Lung (tissue), 12 donors: Measurements from ENCODE around the gene FRAS1. TPM values are rescaled to one million over a fixed set of nuclear protein-coding genes. Genes with fewer than 3 reads are reported as not detected.
"Not testable (repeated sequence)": the region's sequence is repeated elsewhere in the genome, so short reads cannot be mapped to it uniquely, and the experiment has no call there.

Experiments
- ATAC-seq: fragments of 200-7000 bp; cut with Tn5 transposase; one replicate; pipeline ENCODE4 v1.9.1; 2020; ENCODE audit warnings: moderate number of reproducible peaks; ENCODE audit not compliant: insufficient read depth, low FRiP score
- DNase-seq, 3 donors: peaks; one replicate each; pipeline ENCODE4 v3.0.0-alpha.2; 2013 to 2017
- H3K27ac ChIP-seq, 2 donors: one replicate each; pipeline ENCODE4 v1.5.1; 2013; ENCODE audit warnings: mild to moderate bottlenecking in 2 of 2, moderate library complexity in 2 of 2, control low read depth in 1 of 2, inconsistent platforms in 1 of 2, low read depth in 1 of 2, low read length in 1 of 2
- H3K27me3 ChIP-seq, 3 donors: one replicate each; pipeline ENCODE4 v1.5.1; 2013; ENCODE audit warnings: low read length in 2 of 3; ENCODE audit not compliant: control insufficient read depth in 3 of 3, insufficient read depth in 3 of 3
- H3K36me3 ChIP-seq, 4 donors: one replicate each; pipeline ENCODE4 v1.5.1; 2013; ENCODE audit warnings: low read length in 4 of 4, mild to moderate bottlenecking in 1 of 4, moderate library complexity in 1 of 4; ENCODE audit not compliant: control insufficient read depth in 4 of 4, insufficient read depth in 4 of 4
- H3K4me1 ChIP-seq, 5 donors: one replicate each; pipeline ENCODE4 v1.5.1; 2013; ENCODE audit warnings: low read length in 5 of 5, mild to moderate bottlenecking in 2 of 5, moderate library complexity in 1 of 5; ENCODE audit not compliant: control insufficient read depth in 5 of 5, insufficient read depth in 5 of 5
- H3K4me3 ChIP-seq: one replicate; pipeline ENCODE4 v1.5.1; 2013; ENCODE audit warnings: mild to moderate bottlenecking, control low read depth, moderate library complexity
- H3K9ac ChIP-seq, 2 donors: one replicate each; pipeline ENCODE4 v1.5.1; 2013; ENCODE audit warnings: low read length in 2 of 2, control low read depth in 1 of 2; ENCODE audit not compliant: insufficient read depth in 1 of 2
- H3K9me3 ChIP-seq, 4 donors: one replicate each; pipeline ENCODE4 v1.5.1; 2013; ENCODE audit warnings: low read length in 3 of 4, mild to moderate bottlenecking in 1 of 4, moderate library complexity in 1 of 4; ENCODE audit not compliant: control insufficient read depth in 4 of 4, insufficient read depth in 3 of 4
- CTCF ChIP-seq: IDR thresholded peaks from 2 replicates; pipeline ENCODE4 v1.5.1; 2012; ENCODE audit warnings: mild to moderate bottlenecking; ENCODE audit errors: control extremely low read depth, extremely low read depth
- WGBS, 2 donors: extraction: QIAGEN DNeasy Blood & Tissue Kit; methylation state at CpG; one replicate each; pipeline ENCODE4 v1.1.7; 2013; 5-methylcytosine and 5-hydroxymethylcytosine counted together
- polyA plus RNA-seq, 2 donors: library from polyadenylated mRNA; stranded (reverse); fragments of 200-250 nt; gene quantifications; one replicate each; pipeline ENCODE4 v1.2.1, GENCODE V29; 2013
- total RNA-seq, 2 donors: library from RNA; depleted of rRNA in 1 of 2; stranded (reverse); fragments of >200 nt in 1 of 2; gene quantifications; one replicate each; pipeline ENCODE4 v1.2.1, GENCODE V29; 2014 to 2021
- donor health status: control.
- donor health status: control.
- donor health status: Bipolar disorder and iron deficiency.
- donor health status: healthy.
- donor health status: DM: yes; HTN: yes; CAD: no.

FRAS1 gene
- total and polyA plus RNA-seq, 4 donors, result 0.45 to 53.8 (median 6.9) TPM

GRCh38 chr4:78325271-78326157 lies 268.4 kb downstream of the FRAS1 start:
- Histone ChIP-seq H3K4me3 (no peak overlapping the region), H3K4me1 (no peaks in the 10 kb centered on the region), H3K9me3 (no peaks in the 10 kb centered on the region), H3K9ac (no peak overlapping the region), H3K36me3 (peaks cover 0 to 2% (median 0%) of the 10 kb centered on the region in 4 donors), H3K27ac (no peak overlapping the region), H3K27me3 (no peaks in the 10 kb centered on the region)
- ATAC-seq (no peak), DNase-seq (no peak)
- no peak for TF ChIP-seq CTCF
- 79 to 83% methylated on average over 9 of the region's 9 CpGs for WGBS, 2 donors

- not testable (repeated sequence) for H3K4me3 ChIP-seq, H3K27ac ChIP-seq, DNase-seq, H3K27me3 ChIP-seq, H3K4me1 ChIP-seq, ATAC-seq, H3K36me3 ChIP-seq, H3K9ac ChIP-seq, H3K9me3 ChIP-seq
- 89% methylated on average over 2 of the region's 2 CpGs for WGBS, 2 donors
Observed at GRCh38 chr4:78328591-78328990, 271.5 kb downstream of the FRAS1 start.

- H3K27me3 ChIP-seq, result no peaks in the 10 kb centered on the region
- no peak overlapping the region for H3K9ac ChIP-seq
- no peak for TF ChIP-seq CTCF
- no peak overlapping the region for H3K4me3 ChIP-seq
- peaks cover 0 to 4% (median 0%) of the 10 kb centered on the region in 5 donors for H3K4me1 ChIP-seq
- H3K27ac ChIP-seq, result no peak overlapping the region
- WGBS, 2 donors, result 92 to 95% methylated on average over 2 of the region's 2 CpGs
- no peaks in the 10 kb centered on the region for H3K9me3 ChIP-seq
- DNase-seq (no peak), ATAC-seq (no peak)
- H3K36me3 ChIP-seq, result peaks cover 0 to 1% (median 0%) of the 10 kb centered on the region in 4 donors
Observed at GRCh38 chr4:78331186-78331585, 274.1 kb downstream of the FRAS1 start.

- ATAC-seq (no peak), DNase-seq (no peak)
- Histone ChIP-seq H3K4me1 (peaks cover 0 to 12% (median 8%) of the 10 kb centered on the region in 5 donors), H3K36me3 (no peaks in the 10 kb centered on the region), H3K27me3 (no peaks in the 10 kb centered on the region), H3K27ac (no peak overlapping the region), H3K4me3 (no peak overlapping the region), H3K9me3 (no peaks in the 10 kb centered on the region), H3K9ac (no peak overlapping the region)
- 85 to 90% methylated on average over 5 of the region's 5 CpGs for WGBS, 2 donors
- no peak for TF ChIP-seq CTCF
Observed at GRCh38 chr4:78331965-78332364, 274.8 kb downstream of the FRAS1 start.
